ENCODE data around the gene SMYD1. TPM values are rescaled to one million over a fixed set of nuclear protein-coding genes. Genes with fewer than 3 reads are reported as not detected.

Gene SMYD1
- total RNA-seq, 4 donors from 2014 or later: not detected

GRCh38 chr2:88057437-88057844, 10.2 kb upstream of the SMYD1 start:
- TF ChIP-seq EP300 (IDR thresholded peaks at IDR 0.05): no peak
- no peak for TF ChIP-seq CTCF (IDR thresholded peaks at IDR 0.05)
- no peak for TF ChIP-seq POLR2AphosphoS5 (IDR thresholded peaks at IDR 0.05)
- TF ChIP-seq POLR2A (IDR thresholded peaks at IDR 0.05): no peak
- peaks cover 27% of the 10 kb centered on the region for H3K4me1 ChIP-seq
- no peak for DNase-seq (ENCODE audit: low spot score in 2 of 2)
- H3K4me3 ChIP-seq: no peak overlapping the region
- no peaks in the 10 kb centered on the region for H3K27me3 ChIP-seq
- WGBS: 59% methylated on average over 4 of the region's 4 CpGs
- no peaks in the 10 kb centered on the region for H3K9me3 ChIP-seq
- H3K36me3 ChIP-seq: no peaks in the 10 kb centered on the region
- H3K27ac ChIP-seq: no peak overlapping the region

- no peak overlapping the region for H3K4me3 ChIP-seq
- no peaks in the 10 kb centered on the region for H3K27me3 ChIP-seq
- H3K36me3 ChIP-seq: no peaks in the 10 kb centered on the region
- DNase-seq (ENCODE audit: low spot score in 2 of 2): no peak
- no peak overlapping the region for H3K27ac ChIP-seq
- no peak for TF ChIP-seq EP300 (IDR thresholded peaks at IDR 0.05)
- no peak for TF ChIP-seq CTCF (IDR thresholded peaks at IDR 0.05)
- TF ChIP-seq POLR2A (IDR thresholded peaks at IDR 0.05): no peak
- no peak for TF ChIP-seq POLR2AphosphoS5 (IDR thresholded peaks at IDR 0.05)
- 93% methylated on average over 5 of the region's 5 CpGs for WGBS
- H3K4me1 ChIP-seq: peaks cover 21% of the 10 kb centered on the region
- H3K9me3 ChIP-seq: no peaks in the 10 kb centered on the region
Measured at GRCh38 chr2:88058191-88058590, 9.4 kb upstream of the SMYD1 start.

- no peak overlapping the region for H3K4me3 ChIP-seq
- no peak for DNase-seq (ENCODE audit: low spot score in 2 of 2)
- 61% methylated on average over 5 of the region's 5 CpGs for WGBS
- H3K27me3 ChIP-seq: no peaks in the 10 kb centered on the region
- no peaks in the 10 kb centered on the region for H3K9me3 ChIP-seq
- no peak overlapping the region for H3K27ac ChIP-seq
- H3K4me1 ChIP-seq: peaks cover 5% of the 10 kb centered on the region
- TF ChIP-seq EP300 (IDR thresholded peaks at IDR 0.05) (no peak), CTCF (IDR thresholded peaks at IDR 0.05) (peak; percentile 61 to 74)
- no peaks in the 10 kb centered on the region for H3K36me3 ChIP-seq
Measured at GRCh38 chr2:88059979-88060906, 7.4 kb upstream of the SMYD1 start.

GRCh38 chr2:88060907-88061275, 6.7 kb upstream of the SMYD1 start:
- Histone ChIP-seq H3K4me3 (no peak overlapping the region), H3K27ac (no peak overlapping the region), H3K4me1 (peaks cover 4% of the 10 kb centered on the region), H3K27me3 (no peaks in the 10 kb centered on the region), H3K9me3 (no peaks in the 10 kb centered on the region), H3K36me3 (no peaks in the 10 kb centered on the region)
- WGBS: 81% methylated on average over 2 of the region's 2 CpGs
- no peak for DNase-seq (ENCODE audit: low spot score in 2 of 2)
- TF ChIP-seq EP300 (IDR thresholded peaks at IDR 0.05): no peak

GRCh38 chr2:88061295-88061694, 6.3 kb upstream of the SMYD1 start:
- TF ChIP-seq CTCF (IDR thresholded peaks at IDR 0.05) (no peak), EP300 (IDR thresholded peaks at IDR 0.05) (no peak), POLR2AphosphoS5 (IDR thresholded peaks at IDR 0.05) (no peak), POLR2A (IDR thresholded peaks at IDR 0.05) (no peak)
- Histone ChIP-seq H3K36me3 (no peaks in the 10 kb centered on the region), H3K4me1 (no peaks in the 10 kb centered on the region), H3K4me3 (no peak overlapping the region), H3K9me3 (no peaks in the 10 kb centered on the region), H3K27ac (no peak overlapping the region), H3K27me3 (no peaks in the 10 kb centered on the region)
- no peak for DNase-seq (ENCODE audit: low spot score in 2 of 2)
- WGBS: 96% methylated on average over 3 of the region's 3 CpGs
